Measurements from ENCODE around the gene MGMT.

DNA sequence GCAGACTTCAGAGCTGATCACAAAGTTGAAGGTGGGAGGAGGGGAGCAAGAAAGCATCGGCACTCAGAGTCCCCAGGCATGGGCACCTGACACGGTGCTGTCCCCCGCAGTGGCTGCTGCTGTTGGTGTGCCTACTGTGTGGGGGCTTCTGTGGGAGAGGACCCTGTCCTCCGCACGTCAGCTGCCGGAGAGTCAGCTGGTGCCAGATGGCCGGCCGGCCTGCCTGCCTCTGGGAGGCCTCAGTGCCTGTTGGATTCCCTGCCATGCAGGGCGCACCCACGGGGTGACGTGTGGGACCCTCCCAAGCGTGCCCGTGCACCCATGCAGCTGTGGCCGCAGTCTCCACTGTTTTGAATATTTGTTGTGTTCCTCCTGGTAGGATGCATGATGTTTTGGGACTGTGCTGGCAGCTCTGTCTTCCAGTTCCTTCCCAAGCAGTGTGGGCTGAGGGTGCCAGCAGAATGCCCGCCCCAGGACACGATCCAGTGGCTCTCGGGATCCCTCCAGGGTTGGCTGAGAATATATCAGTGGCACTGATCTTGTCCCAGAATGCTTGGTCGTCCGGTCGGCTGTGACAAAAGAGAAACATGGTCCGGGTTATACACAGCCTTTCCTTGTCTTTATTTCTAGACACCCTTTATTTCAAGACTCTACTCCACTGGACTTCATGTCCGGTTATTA lies 185.6 kb downstream of the MGMT start:
- TF ChIP-seq YY1 (IDR thresholded peaks at IDR 0.05; ENCODE audit: insufficient read depth, insufficient read length) (no peak), SUZ12 (IDR thresholded peaks at IDR 0.05; ENCODE audit: extremely low read depth, insufficient read depth, insufficient read length) (no peak)
